Smooth muscle cell (in vitro differentiated cells): ENCODE measurements around the gene CETP. TPM values are rescaled to one million over a fixed set of nuclear protein-coding genes. Genes with fewer than 3 reads are reported as not detected.
"Not testable (repeated sequence)": the region's sequence is repeated elsewhere in the genome, so short reads cannot be mapped to it uniquely, and the experiment has no call there.

ENCODE experiments used
- DNase-seq: peaks from one replicate; lab custom pipeline; 2025; ENCODE audit not compliant: unreplicated experiment; lab: John Stamatoyannopoulos, UW
- H2AFZ ChIP-seq: fragments of 200-600 bp; sonication (generic); 2 replicates; pipeline ENCODE4 v1.6.0; 2016; ENCODE audit warnings: antibody characterized with exemption, low read depth, mild to moderate bottlenecking
- H3F3A ChIP-seq: fragments of 200-600 bp; sonication (generic); 2 replicates; pipeline ENCODE4 v1.6.0; 2017; ENCODE audit warnings: antibody characterized with exemption, low read depth
- H3K27ac ChIP-seq: fragments of 200-600 bp; sonication (generic); 2 replicates; pipeline ENCODE4 v1.5.1; 2016; ENCODE audit warnings: low read depth, mild to moderate bottlenecking
- H3K27me3 ChIP-seq: fragments of 200-600 bp; sonication (generic); 2 replicates; pipeline ENCODE4 v1.6.1; 2016; ENCODE audit warnings: low read depth, mild to moderate bottlenecking
- H3K36me3 ChIP-seq: fragments of 200-600 bp; sonication (generic); 2 replicates; pipeline ENCODE4 v1.5.1; 2016; ENCODE audit warnings: low read depth
- H3K4me1 ChIP-seq: fragments of 200-600 bp; sonication (generic); 2 replicates; pipeline ENCODE4 v1.5.1; 2016; ENCODE audit warnings: low read depth
- H3K4me2 ChIP-seq: fragments of 200-600 bp; sonication (generic); 2 replicates; pipeline ENCODE4 v1.6.0; 2016; ENCODE audit warnings: mild to moderate bottlenecking
- H3K4me3 ChIP-seq: fragments of 200-600 bp; sonication (generic); 2 replicates; pipeline ENCODE4 v1.5.1; 2016; ENCODE audit warnings: mild to moderate bottlenecking
- H3K79me2 ChIP-seq: fragments of 200-600 bp; sonication (generic); 2 replicates; pipeline ENCODE4 v1.6.0; 2016; ENCODE audit warnings: low read depth, mild to moderate bottlenecking
- H3K9ac ChIP-seq: fragments of 200-600 bp; sonication (generic); 2 replicates; pipeline ENCODE4 v1.6.0; 2016; ENCODE audit warnings: low read depth
- H3K9me3 ChIP-seq: fragments of 200-600 bp; sonication (generic); replicated peaks from 2 replicates; pipeline ENCODE4 v1.5.1; 2016; ENCODE audit warnings: low read depth
- H4K20me1 ChIP-seq: fragments of 200-600 bp; sonication (generic); 2 replicates; pipeline ENCODE4 v1.6.0; 2016; ENCODE audit warnings: low read depth
- WGBS: methylation state at CpG from one replicate; pipeline ENCODE4 v1.1.7; 2016; ENCODE audit warnings: low lambda C conversion rate; 5-methylcytosine and 5-hydroxymethylcytosine counted together
- polyA plus RNA-seq: library from polyadenylated mRNA; unstranded; fragments of >200 nt; fragmentation: Nextera tagmentation; extraction: Ambion mirVana; gene quantifications from 2 replicates; pipeline ENCODE4 v1.2.1, GENCODE V29; 2016
- total RNA-seq: library from RNA; depleted of rRNA; stranded (reverse); fragments of >200 nt; gene quantifications from 2 replicates; pipeline ENCODE4 v1.2.3, GENCODE V29; 2014
- TF ChIP-seq, protein P1 (sequence below): fragments of 200-600 bp; sonication (generic); IDR thresholded peaks from 2 replicates; pipeline ENCODE4 v1.5.1; 2017; ENCODE audit warnings: borderline replicate concordance, mild to moderate bottlenecking, antibody characterized with exemption; ENCODE audit not compliant: insufficient read depth, poor library complexity, severe bottlenecking

CETP gene
- total and polyA plus RNA-seq, 2 experiments from 2014 or later, result not detected

- H3K79me2 ChIP-seq, result no peaks in the 10 kb centered on the region
These were observed 42.0 kb downstream of the CETP start for GRCh38 chr16:57003439-57004386.

GRCh38 chr16:57004387-57005250, 42.9 kb downstream of the CETP start:
- no peak overlapping the region for H3K9ac ChIP-seq
- no peak overlapping the region for H2AFZ ChIP-seq
- TF ChIP-seq, protein P1, sequence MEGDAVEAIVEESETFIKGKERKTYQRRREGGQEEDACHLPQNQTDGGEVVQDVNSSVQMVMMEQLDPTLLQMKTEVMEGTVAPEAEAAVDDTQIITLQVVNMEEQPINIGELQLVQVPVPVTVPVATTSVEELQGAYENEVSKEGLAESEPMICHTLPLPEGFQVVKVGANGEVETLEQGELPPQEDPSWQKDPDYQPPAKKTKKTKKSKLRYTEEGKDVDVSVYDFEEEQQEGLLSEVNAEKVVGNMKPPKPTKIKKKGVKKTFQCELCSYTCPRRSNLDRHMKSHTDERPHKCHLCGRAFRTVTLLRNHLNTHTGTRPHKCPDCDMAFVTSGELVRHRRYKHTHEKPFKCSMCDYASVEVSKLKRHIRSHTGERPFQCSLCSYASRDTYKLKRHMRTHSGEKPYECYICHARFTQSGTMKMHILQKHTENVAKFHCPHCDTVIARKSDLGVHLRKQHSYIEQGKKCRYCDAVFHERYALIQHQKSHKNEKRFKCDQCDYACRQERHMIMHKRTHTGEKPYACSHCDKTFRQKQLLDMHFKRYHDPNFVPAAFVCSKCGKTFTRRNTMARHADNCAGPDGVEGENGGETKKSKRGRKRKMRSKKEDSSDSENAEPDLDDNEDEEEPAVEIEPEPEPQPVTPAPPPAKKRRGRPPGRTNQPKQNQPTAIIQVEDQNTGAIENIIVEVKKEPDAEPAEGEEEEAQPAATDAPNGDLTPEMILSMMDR, result no peak
- H4K20me1 ChIP-seq, result no peaks in the 10 kb centered on the region
- H3K27me3 ChIP-seq, result no peaks in the 10 kb centered on the region
- H3K27ac ChIP-seq, result no peak overlapping the region
- no peak overlapping the region for H3K4me2 ChIP-seq
- H3F3A ChIP-seq, result no peaks in the 10 kb centered on the region
- H3K4me1 ChIP-seq, result no peaks in the 10 kb centered on the region
- no peak overlapping the region for H3K4me3 ChIP-seq
- 77% methylated on average over 15 of the region's 15 CpGs for WGBS
- no peaks in the 10 kb centered on the region for H3K36me3 ChIP-seq
- H3K79me2 ChIP-seq, result no peaks in the 10 kb centered on the region
- no peaks in the 10 kb centered on the region for H3K9me3 ChIP-seq
- DNase-seq, result no peak

More at GRCh38 chr16:57003439-57004386, 42.0 kb downstream of the CETP start:
- Histone ChIP-seq H3K9ac (no peak overlapping the region), H3K4me2 (no peak overlapping the region), H3K27ac (no peak overlapping the region), H3F3A (no peaks in the 10 kb centered on the region), H3K36me3 (no peaks in the 10 kb centered on the region), H3K9me3 (no peaks in the 10 kb centered on the region), H4K20me1 (no peaks in the 10 kb centered on the region), H3K4me1 (no peaks in the 10 kb centered on the region), H2AFZ (no peak overlapping the region), H3K4me3 (no peak overlapping the region), H3K27me3 (no peaks in the 10 kb centered on the region)
- TF ChIP-seq, protein P1, result no peak
- 88% methylated on average over 22 of the region's 22 CpGs for WGBS
- DNase-seq, result no peak

GRCh38 chr16:57005597-57005996, 43.8 kb downstream of the CETP start:
- not testable (repeated sequence) for H4K20me1 ChIP-seq, H3F3A ChIP-seq, H3K4me3 ChIP-seq, H3K9me3 ChIP-seq, H3K36me3 ChIP-seq, H3K9ac ChIP-seq, H2AFZ ChIP-seq, H3K27me3 ChIP-seq, H3K79me2 ChIP-seq, H3K27ac ChIP-seq, H3K4me1 ChIP-seq, DNase-seq, H3K4me2 ChIP-seq
- WGBS, result 100% methylated on average over 2 of the region's 2 CpGs

DNA sequence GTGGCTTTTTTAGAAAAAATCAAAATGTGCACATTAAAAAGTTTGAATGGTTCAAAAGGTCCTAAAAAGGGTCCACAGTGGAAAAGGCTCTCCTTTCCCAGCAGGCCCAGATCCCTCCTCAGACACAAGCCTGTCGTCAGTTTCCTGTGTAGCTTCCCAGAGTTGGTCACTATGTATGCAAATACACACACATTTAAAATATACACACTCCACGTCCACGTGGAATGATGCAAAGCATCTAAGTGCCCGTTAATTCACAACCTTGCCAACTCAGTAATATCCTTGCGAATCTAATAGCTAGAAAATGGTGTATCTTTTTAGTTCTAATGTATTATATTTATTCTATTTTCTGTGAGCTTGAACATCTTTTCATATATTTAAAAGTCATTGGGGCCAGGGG, 45.3 kb downstream of the CETP start:
- H3K36me3 ChIP-seq, result no peaks in the 10 kb centered on the region
- no peak overlapping the region for H3K4me3 ChIP-seq
- H4K20me1 ChIP-seq, result no peaks in the 10 kb centered on the region
- TF ChIP-seq, protein P1, result no peak
- no peaks in the 10 kb centered on the region for H3F3A ChIP-seq
- H3K4me1 ChIP-seq, result no peaks in the 10 kb centered on the region
- no peak for DNase-seq
- H3K4me2 ChIP-seq, result no peak overlapping the region
- no peaks in the 10 kb centered on the region for H3K27me3 ChIP-seq
- no peaks in the 10 kb centered on the region for H3K9me3 ChIP-seq
- no peak overlapping the region for H2AFZ ChIP-seq
- 77% methylated on average over 5 of the region's 5 CpGs for WGBS
- H3K79me2 ChIP-seq, result no peaks in the 10 kb centered on the region
- no peak overlapping the region for H3K9ac ChIP-seq
- H3K27ac ChIP-seq, result no peak overlapping the region
